Lower leg skin (tissue), 4 donors: ENCODE results near the gene GPSM3. TPM values are rescaled to one million over a fixed set of nuclear protein-coding genes. Genes with fewer than 3 reads are reported as not detected.

Source experiments
- DNase-seq, 2 donors: peaks; one replicate each; pipeline ENCODE4 v3.0.0-alpha.2; 2019; ENCODE audit warnings: low spot score in 2 of 2
- H3K4me3 ChIP-seq: fragments of 200-600 bp; sonication (generic); 2 replicates; pipeline ENCODE4 v1.5.1; 2017; ENCODE audit warnings: mild to moderate bottlenecking, low read depth; ENCODE audit not compliant: poor library complexity, severe bottlenecking
- CTCF ChIP-seq, 3 donors: fragments of 450-650 bp; IDR thresholded peaks; one replicate each; pipeline ENCODE4 v1.5.1; 2016; ENCODE audit warnings: antibody characterized with exemption in 3 of 3, mild to moderate bottlenecking in 3 of 3, moderate library complexity in 2 of 3
- POLR2A ChIP-seq, 2 donors: fragments of 450-650 bp; IDR thresholded peaks; one replicate each; pipeline ENCODE4 v1.6.1; 2016 to 2017; ENCODE audit warnings: antibody characterized with exemption in 2 of 2, mild to moderate bottlenecking in 1 of 2, moderate library complexity in 1 of 2
- WGBS, 2 donors: methylation state at CpG; one replicate each; pipeline ENCODE4 v1.1.5; 2018; 5-methylcytosine and 5-hydroxymethylcytosine counted together
- intact Hi-C: fragments of 100-400 bp; cut with DNase I; formaldehyde crosslinking; loops from one replicate; pipeline ENCODE4 v1.15.0; 2023; ENCODE audit warnings: low total_unique reads
- total RNA-seq, 4 donors: library from RNA; depleted of rRNA; stranded (reverse); fragments of >200 nt; gene quantifications; one replicate each; pipeline ENCODE4 v1.1.0, GENCODE V29; 2016

Gene GPSM3
- total RNA-seq, 4 donors from 2014 or later = 0.69 to 7.5 (median 4.3) TPM

- WGBS, 2 donors = 81 to 82% methylated on average over 32 of the region's 32 CpGs
- TF ChIP-seq CTCF (IDR thresholded peaks at IDR 0.05) = no peak
- no peak for TF ChIP-seq POLR2A (IDR thresholded peaks at IDR 0.05)
- intact Hi-C loops = no loop called here
- no peak for DNase-seq
- H3K4me3 ChIP-seq = no peak overlapping the region
Measured at GRCh38 chr6:32167154-32167760, 25.2 kb downstream of the GPSM3 start.

DNA sequence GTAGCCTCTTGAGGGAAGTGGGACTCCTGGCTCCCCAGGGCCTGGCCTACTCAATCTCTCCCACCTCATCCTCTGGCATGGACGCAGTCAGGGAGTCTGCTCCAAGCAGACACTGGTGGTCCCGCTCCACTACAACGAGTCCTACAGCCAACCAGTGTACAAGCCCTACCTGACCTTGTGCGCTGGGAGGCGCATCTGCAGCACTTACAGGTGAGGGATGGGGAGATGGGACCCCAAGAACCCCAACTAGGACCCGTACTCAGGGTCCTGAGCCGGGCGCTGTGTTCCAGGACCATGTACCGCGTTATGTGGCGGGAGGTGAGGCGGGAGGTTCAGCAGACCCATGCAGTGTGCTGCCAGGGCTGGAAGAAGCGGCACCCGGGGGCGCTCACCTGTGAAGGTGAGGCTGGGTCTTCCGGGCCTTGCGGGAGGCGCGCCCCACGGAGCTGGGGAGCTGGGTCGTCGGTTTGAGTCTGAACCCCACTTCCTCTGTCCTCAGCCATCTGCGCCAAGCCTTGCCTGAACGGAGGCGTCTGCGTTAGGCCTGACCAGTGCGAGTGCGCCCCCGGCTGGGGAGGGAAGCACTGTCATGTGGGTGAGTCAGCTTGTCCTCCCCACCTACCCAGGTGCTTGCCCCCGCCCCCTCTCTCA lies 25.9 kb downstream of the GPSM3 start:
- no peak overlapping the region for H3K4me3 ChIP-seq
- TF ChIP-seq POLR2A (IDR thresholded peaks at IDR 0.05) (no peak), CTCF (IDR thresholded peaks at IDR 0.05) (no peak)
- WGBS, 2 donors = 80 to 88% methylated on average over 28 to 30 of the region's 30 CpGs
- DNase-seq = no peak
- intact Hi-C loops = no loop called here

GRCh38 chr6:32164295-32164694 lies 28.1 kb downstream of the GPSM3 start, which contains the start of gene EGFL8:
Gene EGFL8, plus strand, starts transcription at chr6:32164595. Its CDS starts 1,571 bp downstream, at chr6:32166166.
- intact Hi-C loops = no loop called here
- H3K4me3 ChIP-seq = no peak within 1 kb of the TSS
- no peak for TF ChIP-seq CTCF (IDR thresholded peaks at IDR 0.05)
- no peak for TF ChIP-seq POLR2A (IDR thresholded peaks at IDR 0.05)
- DNase-seq = no peak

DNA sequence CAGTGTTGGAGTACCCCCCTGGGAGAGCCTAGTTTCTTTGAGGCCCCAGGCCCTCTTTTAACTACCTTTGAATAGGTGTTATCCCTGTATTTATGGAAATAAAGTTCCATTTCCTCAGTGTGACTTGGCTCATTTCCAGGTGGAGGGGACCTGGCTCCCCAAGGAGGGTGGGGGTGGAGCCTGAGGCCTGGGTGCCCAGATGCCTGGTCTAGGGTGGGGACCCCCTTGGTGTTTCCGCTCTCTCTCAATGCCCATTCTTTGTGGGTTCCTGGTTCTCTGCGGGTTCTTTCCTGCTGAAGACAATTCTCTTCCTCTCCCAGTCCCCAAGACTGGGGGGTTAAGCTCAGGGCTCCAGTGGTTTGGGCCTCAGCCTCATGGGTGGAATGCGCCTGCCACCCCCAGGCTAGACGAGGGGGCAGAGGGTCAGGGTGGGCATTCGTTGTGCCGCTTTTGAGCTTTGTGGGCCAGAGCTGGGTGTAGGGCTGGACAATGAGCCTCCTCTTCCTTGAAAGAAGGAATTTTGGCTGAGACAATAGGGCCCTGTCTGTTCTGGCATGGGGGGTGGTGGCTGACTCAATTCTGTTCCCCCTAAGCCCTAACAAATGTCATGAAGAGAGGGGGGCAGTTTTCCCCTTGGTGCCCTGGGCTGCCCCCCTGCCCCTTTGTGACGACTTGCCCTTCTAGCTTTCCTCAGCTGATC lies 28.7 kb downstream of the GPSM3 start:
- intact Hi-C loops = no loop called here
- TF ChIP-seq CTCF (IDR thresholded peaks at IDR 0.05) (no peak), POLR2A (IDR thresholded peaks at IDR 0.05) (no peak)

GRCh38 chr6:32158052-32158451 lies 34.4 kb downstream of the GPSM3 start:
- no peak overlapping the region for H3K4me3 ChIP-seq
- intact Hi-C loops = no loop called here
- TF ChIP-seq POLR2A (IDR thresholded peaks at IDR 0.05) (no peak), CTCF (IDR thresholded peaks at IDR 0.05) (no peak)
- DNase-seq = no peak

More for the DNA sequence above, 28.7 kb downstream of the GPSM3 start:
- no peak overlapping the region for H3K4me3 ChIP-seq
- WGBS, 2 donors = 74 to 82% methylated on average over 5 to 7 of the region's 7 CpGs
- no peak for DNase-seq
